Uterus (tissue), 2 donors: Measurements from ENCODE around the gene FZD10.

Experiments
- CTCF ChIP-seq, 4 experiments: fragments of 200-600 bp in 2 of 4; fragments of 450-650 bp in 2 of 4; sonication (generic) in 2 of 4; IDR thresholded peaks; one replicate each; pipeline ENCODE4 v1.5.1; 2016 to 2019; ENCODE audit warnings: antibody characterized with exemption in 4 of 4, mild to moderate bottlenecking in 2 of 4, moderate library complexity in 1 of 4
- POLR2A ChIP-seq, 2 donors: fragments of 450-650 bp; IDR thresholded peaks; one replicate each; pipeline ENCODE4 v1.6.1; 2016; ENCODE audit warnings: antibody characterized with exemption in 2 of 2, mild to moderate bottlenecking in 1 of 2, moderate library complexity in 1 of 2

- TF ChIP-seq CTCF (IDR thresholded peaks at IDR 0.05) (no peak), POLR2A (IDR thresholded peaks at IDR 0.05) (no peak)
Observed at GRCh38 chr12:130155416-130156073, 6.7 kb upstream of the FZD10 start.
